Activated naive CD8-positive, alpha-beta T cell treated with anti-CD3 and anti-CD28 coated beads, Interleukin-2, amount 50 U/mL, for 24 hours (primary cell): ENCODE results near the gene NLRP9.

Experiments used
- ATAC-seq: fragments of 150-1000 bp; cut with Tn5 transposase; one replicate; pipeline ENCODE4 v1.10.0; 2021
- DNase-seq: peaks from one replicate; pipeline ENCODE4 v3.0.0; 2021
- H3K27ac Mint-ChIP-seq: one replicate; pipeline ENCODE4 v1.8.0; 2021; ENCODE audit warnings: mild to moderate bottlenecking, mixed read lengths
- H3K27me3 Mint-ChIP-seq: one replicate; pipeline ENCODE4 v1.8.0; 2021; ENCODE audit warnings: mixed read lengths
- H3K36me3 Mint-ChIP-seq: one replicate; pipeline ENCODE4 v1.8.0; 2021; ENCODE audit warnings: low read depth, mixed read lengths
- H3K4me1 Mint-ChIP-seq: one replicate; pipeline ENCODE4 v1.8.0; 2021; ENCODE audit warnings: mixed read lengths
- H3K4me3 Mint-ChIP-seq: one replicate; pipeline ENCODE4 v1.8.0; 2021; ENCODE audit warnings: mild to moderate bottlenecking, moderate library complexity, mixed read lengths
- H3K9me3 Mint-ChIP-seq: one replicate; pipeline ENCODE4 v1.8.0; 2021; ENCODE audit warnings: mixed read lengths

Gene NLRP9

GRCh38 chr19:55676383-55676782 is 61.8 kb downstream of the NLRP9 start:
- H3K9me3 Mint-ChIP-seq, result no peaks in the 10 kb centered on the region
- H3K36me3 Mint-ChIP-seq, result peaks cover 49% of the 10 kb centered on the region

GRCh38 chr19:55675661-55676354 is 62.4 kb downstream of the NLRP9 start:
- Mint-ChIP-seq H3K9me3 (no peaks in the 10 kb centered on the region), H3K4me3 (peak overlapping the region; percentile 100), H3K27ac (peak overlapping the region; percentile 98), H3K36me3 (peaks cover 53% of the 10 kb centered on the region), H3K4me1 (peaks cover 68% of the 10 kb centered on the region), H3K27me3 (no peaks in the 10 kb centered on the region)
- ATAC-seq, result no peak
- DNase-seq, result no peak

More at GRCh38 chr19:55676383-55676782, 61.8 kb downstream of the NLRP9 start:
- DNase-seq (no peak), ATAC-seq (no peak)
- peak overlapping the region; percentile 98 for H3K27ac Mint-ChIP-seq
- peaks cover 63% of the 10 kb centered on the region for H3K4me1 Mint-ChIP-seq
- H3K27me3 Mint-ChIP-seq, result no peaks in the 10 kb centered on the region
- peak overlapping the region; percentile 100 for H3K4me3 Mint-ChIP-seq

- Mint-ChIP-seq H3K9me3 (no peaks in the 10 kb centered on the region), H3K27ac (peak within 1 kb of the TSS; percentile 98), H3K4me3 (peak within 1 kb of the TSS; percentile 100), H3K4me1 (peaks cover 71% of the 10 kb centered on the region), H3K36me3 (peaks cover 52% of the 10 kb centered on the region), H3K27me3 (no peaks in the 10 kb centered on the region)
- ATAC-seq (peak; percentile 90), DNase-seq (peak; percentile 98)
These were observed 63.2 kb downstream of the NLRP9 start, which contains the start of gene EPN1 for GRCh38 chr19:55674841-55675660. EPN1 (plus strand) TSS chr19:55675226; CDS start chr19:55678628, 3,402 bp downstream.

GRCh38 chr19:55674459-55674840 is 63.8 kb downstream of the NLRP9 start:
- peak overlapping the region; percentile 67 for H3K27ac Mint-ChIP-seq
- H3K4me3 Mint-ChIP-seq, result peak overlapping the region; percentile 68
- H3K36me3 Mint-ChIP-seq, result peaks cover 48% of the 10 kb centered on the region
- DNase-seq (no peak), ATAC-seq (no peak)
- no peaks in the 10 kb centered on the region for H3K9me3 Mint-ChIP-seq
- H3K27me3 Mint-ChIP-seq, result no peaks in the 10 kb centered on the region
- H3K4me1 Mint-ChIP-seq, result peaks cover 68% of the 10 kb centered on the region

- H3K27ac Mint-ChIP-seq, result peak overlapping the region; percentile 75
- ATAC-seq (no peak), DNase-seq (no peak)
- peaks cover 45% of the 10 kb centered on the region for H3K36me3 Mint-ChIP-seq
- H3K4me1 Mint-ChIP-seq, result peaks cover 63% of the 10 kb centered on the region
- H3K4me3 Mint-ChIP-seq, result peak overlapping the region; percentile 68
- H3K9me3 Mint-ChIP-seq, result no peaks in the 10 kb centered on the region
- H3K27me3 Mint-ChIP-seq, result no peaks in the 10 kb centered on the region
These were observed 64.3 kb downstream of the NLRP9 start for GRCh38 chr19:55673889-55674288.

GRCh38 chr19:55673465-55673864 is 64.7 kb downstream of the NLRP9 start:
- Mint-ChIP-seq H3K27me3 (no peaks in the 10 kb centered on the region), H3K27ac (peak overlapping the region; percentile 75), H3K36me3 (peaks cover 41% of the 10 kb centered on the region), H3K9me3 (no peaks in the 10 kb centered on the region), H3K4me1 (peaks cover 59% of the 10 kb centered on the region), H3K4me3 (no peak overlapping the region)
- ATAC-seq (no peak), DNase-seq (no peak)

GRCh38 chr19:55672418-55672817 is 65.8 kb downstream of the NLRP9 start:
- H3K9me3 Mint-ChIP-seq, result no peaks in the 10 kb centered on the region
- H3K4me3 Mint-ChIP-seq, result no peak overlapping the region
- H3K27me3 Mint-ChIP-seq, result no peaks in the 10 kb centered on the region
- DNase-seq (no peak), ATAC-seq (no peak)
- peaks cover 38% of the 10 kb centered on the region for H3K36me3 Mint-ChIP-seq
- no peak overlapping the region for H3K27ac Mint-ChIP-seq
- H3K4me1 Mint-ChIP-seq, result peaks cover 49% of the 10 kb centered on the region

GRCh38 chr19:55671054-55671378 is 67.2 kb downstream of the NLRP9 start:
- no peak overlapping the region for H3K4me3 Mint-ChIP-seq
- peaks cover 40% of the 10 kb centered on the region for H3K36me3 Mint-ChIP-seq
- H3K9me3 Mint-ChIP-seq, result no peaks in the 10 kb centered on the region
- ATAC-seq (no peak), DNase-seq (no peak)
- H3K27ac Mint-ChIP-seq, result peak overlapping the region; percentile 40
- peaks cover 38% of the 10 kb centered on the region for H3K4me1 Mint-ChIP-seq
- H3K27me3 Mint-ChIP-seq, result no peaks in the 10 kb centered on the region

GRCh38 chr19:55670280-55671053 is 67.7 kb downstream of the NLRP9 start:
- no peaks in the 10 kb centered on the region for H3K9me3 Mint-ChIP-seq
- DNase-seq (no peak), ATAC-seq (no peak)
- H3K4me3 Mint-ChIP-seq, result no peak overlapping the region
- H3K4me1 Mint-ChIP-seq, result peaks cover 33% of the 10 kb centered on the region
- H3K27me3 Mint-ChIP-seq, result no peaks in the 10 kb centered on the region
- H3K36me3 Mint-ChIP-seq, result peaks cover 38% of the 10 kb centered on the region
- peak overlapping the region; percentile 40 for H3K27ac Mint-ChIP-seq

- Mint-ChIP-seq H3K27me3 (no peaks in the 10 kb centered on the region), H3K36me3 (peaks cover 41% of the 10 kb centered on the region), H3K4me3 (no peak overlapping the region), H3K27ac (no peak overlapping the region), H3K4me1 (peaks cover 32% of the 10 kb centered on the region), H3K9me3 (no peaks in the 10 kb centered on the region)
- DNase-seq (no peak), ATAC-seq (no peak)
These were observed 68.6 kb downstream of the NLRP9 start for GRCh38 chr19:55669418-55670279.

- H3K27me3 Mint-ChIP-seq, result no peaks in the 10 kb centered on the region
- H3K27ac Mint-ChIP-seq, result no peak overlapping the region
- DNase-seq, result no peak
- ATAC-seq, result no peak
- H3K4me1 Mint-ChIP-seq, result peaks cover 27% of the 10 kb centered on the region
- no peak overlapping the region for H3K4me3 Mint-ChIP-seq
- H3K36me3 Mint-ChIP-seq, result peaks cover 46% of the 10 kb centered on the region
- no peaks in the 10 kb centered on the region for H3K9me3 Mint-ChIP-seq
These were observed 69.4 kb downstream of the NLRP9 start for GRCh38 chr19:55668603-55669348.

- no peak for ATAC-seq
- H3K9me3 Mint-ChIP-seq, result no peaks in the 10 kb centered on the region
- H3K4me3 Mint-ChIP-seq, result no peak overlapping the region
- no peak for DNase-seq
- no peaks in the 10 kb centered on the region for H3K27me3 Mint-ChIP-seq
- no peak overlapping the region for H3K27ac Mint-ChIP-seq
- peaks cover 24% of the 10 kb centered on the region for H3K4me1 Mint-ChIP-seq
- peaks cover 50% of the 10 kb centered on the region for H3K36me3 Mint-ChIP-seq
These were observed 70.2 kb downstream of the NLRP9 start for GRCh38 chr19:55667958-55668357.

- Mint-ChIP-seq H3K4me3 (no peak overlapping the region), H3K27ac (no peak overlapping the region), H3K4me1 (peaks cover 24% of the 10 kb centered on the region), H3K36me3 (peaks cover 54% of the 10 kb centered on the region), H3K27me3 (no peaks in the 10 kb centered on the region), H3K9me3 (no peaks in the 10 kb centered on the region)
- DNase-seq (no peak), ATAC-seq (no peak)
These were observed 70.7 kb downstream of the NLRP9 start for GRCh38 chr19:55667511-55667910.
